ENCODE results near the gene MYRF.

Gene MYRF

GRCh38 chr11:61739413-61739812, 13.0 kb upstream of the MYRF start:
- DNase-seq (ENCODE audit: low read depth), result no peak

DNA sequence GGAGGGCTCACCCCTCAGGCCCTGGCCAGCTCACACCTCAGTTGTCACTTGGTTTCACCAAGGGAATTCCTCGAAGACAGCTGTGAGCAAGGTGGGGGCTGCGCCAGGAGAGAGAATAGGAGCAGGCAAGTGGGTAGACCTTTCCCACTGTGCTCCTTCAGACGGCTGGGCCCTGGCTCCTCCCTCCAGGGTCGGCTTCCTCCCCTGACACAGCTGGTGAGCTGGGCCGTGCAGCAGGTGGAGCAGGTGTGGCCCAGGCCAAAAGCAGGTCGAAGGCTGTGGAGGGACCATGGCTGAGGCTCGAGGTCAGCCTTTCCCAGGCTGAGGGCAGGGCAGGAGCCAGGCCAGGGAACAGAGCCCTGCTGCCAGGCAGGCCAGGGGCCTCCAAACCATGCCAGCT, 12.5 kb upstream of the MYRF start:
- DNase-seq (ENCODE audit: low read depth), result no peak

DNA sequence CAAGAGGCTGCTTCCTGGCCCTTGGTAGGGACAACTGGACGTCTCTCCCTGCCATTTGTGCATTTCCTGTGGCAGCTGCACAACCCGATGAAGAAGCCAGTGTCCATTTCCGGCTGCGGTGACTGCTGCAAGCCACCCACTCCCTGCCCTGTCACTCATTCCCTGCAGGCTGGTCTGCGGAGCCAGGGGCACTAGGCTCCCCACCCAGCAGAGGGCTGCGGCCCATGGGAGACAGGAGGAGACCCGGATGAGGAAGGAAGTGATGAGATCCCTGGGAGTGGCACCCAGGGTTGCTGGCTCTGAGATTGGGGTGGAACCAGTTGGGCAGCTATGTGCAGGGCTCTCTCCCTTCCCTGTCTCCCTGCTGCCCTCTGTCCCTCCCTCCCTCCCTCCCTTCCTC, 10.0 kb upstream of the MYRF start:
- no peak for DNase-seq (ENCODE audit: low read depth)

DNA sequence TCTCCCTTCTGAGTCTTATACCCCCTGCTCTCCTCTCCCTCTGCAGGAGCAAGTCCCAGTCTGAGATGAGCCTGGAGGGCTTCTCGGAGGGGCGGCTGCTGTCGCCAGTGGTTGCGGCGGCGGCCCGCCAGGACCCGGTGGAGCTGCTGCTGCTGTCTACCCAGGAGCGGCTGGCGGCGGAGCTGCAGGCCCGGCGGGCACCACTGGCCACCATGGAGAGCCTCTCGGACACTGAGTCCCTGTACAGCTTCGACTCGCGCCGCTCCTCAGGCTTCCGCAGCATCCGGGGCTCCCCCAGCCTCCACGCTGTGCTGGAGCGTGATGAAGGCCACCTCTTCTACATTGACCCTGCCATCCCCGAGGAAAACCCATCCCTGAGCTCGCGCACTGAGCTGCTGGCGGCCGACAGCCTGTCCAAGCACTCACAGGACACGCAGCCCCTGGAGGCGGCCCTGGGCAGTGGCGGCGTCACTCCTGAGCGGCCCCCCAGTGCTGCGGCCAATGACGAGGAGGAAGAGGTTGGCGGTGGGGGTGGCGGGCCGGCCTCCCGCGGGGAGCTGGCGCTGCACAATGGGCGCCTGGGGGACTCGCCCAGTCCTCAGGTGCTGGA, 8.8 kb upstream of the MYRF start:
- DNase-seq (ENCODE audit: low read depth), result no peak

DNA sequence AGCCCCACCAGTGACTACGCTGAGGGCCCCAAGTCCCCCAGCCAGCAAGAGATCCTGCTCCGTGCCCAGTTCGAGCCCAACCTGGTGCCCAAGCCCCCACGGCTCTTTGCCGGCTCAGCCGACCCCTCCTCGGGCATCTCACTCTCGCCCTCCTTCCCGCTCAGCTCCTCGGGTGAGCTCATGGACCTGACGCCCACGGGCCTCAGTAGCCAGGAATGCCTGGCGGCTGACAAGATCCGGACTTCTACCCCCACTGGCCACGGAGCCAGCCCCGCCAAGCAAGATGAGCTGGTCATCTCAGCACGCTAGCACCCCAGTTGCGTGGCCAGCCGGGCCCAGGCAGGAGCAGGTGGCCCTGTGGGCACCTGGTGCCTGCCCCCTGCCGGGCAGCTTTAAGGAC, 8.3 kb upstream of the MYRF start:
- DNase-seq (ENCODE audit: low read depth), result no peak

- DNase-seq (ENCODE audit: low read depth), result no peak
Observed at GRCh38 chr11:61744609-61745156, 7.8 kb upstream of the MYRF start.

- no peak for DNase-seq (ENCODE audit: low read depth)
Observed at GRCh38 chr11:61745781-61746441, 6.5 kb upstream of the MYRF start.

DNA sequence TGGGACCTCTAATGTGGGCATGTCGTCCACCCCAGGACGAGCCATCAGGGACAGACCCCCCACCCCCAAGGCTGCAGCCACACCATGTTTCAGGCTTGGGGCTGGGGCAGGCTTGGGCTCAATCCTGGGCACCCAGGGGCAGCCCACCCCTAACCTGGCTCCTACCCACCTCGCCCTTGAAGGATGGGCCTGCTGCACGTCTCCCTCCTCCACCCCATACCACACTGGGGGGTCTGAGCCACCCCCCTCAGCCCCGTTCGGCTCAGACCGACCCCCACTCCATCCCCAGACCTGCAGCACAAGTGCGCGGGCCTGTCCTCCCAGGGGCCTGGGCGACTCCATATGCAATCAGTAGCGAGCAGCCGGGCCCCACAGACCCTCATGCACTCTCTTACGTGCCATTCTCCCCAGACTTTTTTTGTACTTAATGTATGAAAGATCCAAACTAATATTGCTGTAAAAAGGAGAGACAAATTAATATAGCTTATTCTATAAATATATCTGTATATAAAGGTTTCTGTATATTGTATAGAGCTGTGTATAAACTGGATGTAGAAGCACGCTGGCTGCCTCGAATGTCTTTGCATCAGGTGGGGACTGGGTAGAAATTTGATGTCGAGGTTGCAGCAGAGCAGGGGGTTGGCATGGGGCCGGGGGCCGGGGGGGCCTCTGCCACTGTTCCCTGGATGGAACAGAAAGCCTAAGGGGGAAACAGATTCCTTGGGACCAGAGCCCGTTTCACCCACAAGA, 5.8 kb upstream of the MYRF start:
- no peak for DNase-seq (ENCODE audit: low read depth)

GRCh38 chr11:61747192-61747966, 5.1 kb upstream of the MYRF start:
- DNase-seq (ENCODE audit: low read depth), result peak; percentile 13

DNA sequence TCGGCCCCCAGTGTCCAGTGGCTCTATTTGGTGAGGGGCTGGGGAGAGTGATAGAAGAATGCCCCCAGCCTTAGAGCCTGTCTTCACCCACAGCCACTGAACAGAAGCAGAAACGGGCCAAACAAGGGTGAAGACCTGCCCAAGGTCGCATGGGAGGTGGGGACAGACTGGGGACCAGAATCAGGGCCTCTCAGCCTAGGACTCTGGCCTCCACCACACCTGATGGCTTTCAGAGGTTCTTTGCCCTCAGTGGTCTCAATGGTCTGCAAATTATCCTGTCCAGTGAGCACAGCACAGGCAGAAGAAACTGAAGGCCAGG, 4.5 kb upstream of the MYRF start:
- no peak for DNase-seq (ENCODE audit: low read depth)

- no peak for DNase-seq (ENCODE audit: low read depth)
Observed at GRCh38 chr11:61749591-61750217, 2.7 kb upstream of the MYRF start.

- no peak for DNase-seq (ENCODE audit: low read depth)
Observed at GRCh38 chr11:61750631-61751273, 1.7 kb upstream of the MYRF start.

- no peak for DNase-seq (ENCODE audit: low read depth)
Observed at GRCh38 chr11:61751384-61751783, 1.1 kb upstream of the MYRF start.

DNA sequence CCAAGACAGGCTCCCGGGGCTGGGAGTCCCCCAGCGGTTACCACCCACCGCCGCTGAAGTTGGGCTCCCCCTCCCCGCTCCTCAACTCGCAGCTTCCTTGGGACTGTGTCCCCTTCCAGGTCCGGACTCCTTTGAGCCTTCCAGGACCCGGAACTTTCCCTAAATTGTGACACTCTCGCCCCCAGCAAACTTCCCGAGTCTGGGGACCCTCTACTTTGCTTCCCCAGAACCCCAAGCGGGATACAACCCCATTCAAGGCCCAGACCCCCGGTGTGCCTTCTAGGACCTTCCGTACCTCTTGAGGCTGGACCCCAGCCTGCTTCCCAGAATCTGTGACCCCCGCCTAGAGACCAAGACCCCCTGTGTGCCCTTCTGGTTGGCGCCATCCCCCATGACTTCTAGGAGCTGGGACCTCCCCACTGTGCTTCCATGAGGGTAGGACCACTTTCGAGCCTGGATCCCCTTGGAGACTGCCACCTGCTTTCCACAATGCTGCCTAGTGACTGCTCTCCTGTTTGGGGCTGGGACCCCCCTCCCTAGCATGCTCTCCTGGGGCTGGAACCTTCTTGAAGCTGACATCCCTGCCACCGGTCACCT, 587 bp downstream of the MYRF start:
- DNase-seq (ENCODE audit: low read depth), result no peak

- no peak for DNase-seq (ENCODE audit: low read depth)
Observed at GRCh38 chr11:61753672-61754071, 1.2 kb downstream of the MYRF start.

DNA sequence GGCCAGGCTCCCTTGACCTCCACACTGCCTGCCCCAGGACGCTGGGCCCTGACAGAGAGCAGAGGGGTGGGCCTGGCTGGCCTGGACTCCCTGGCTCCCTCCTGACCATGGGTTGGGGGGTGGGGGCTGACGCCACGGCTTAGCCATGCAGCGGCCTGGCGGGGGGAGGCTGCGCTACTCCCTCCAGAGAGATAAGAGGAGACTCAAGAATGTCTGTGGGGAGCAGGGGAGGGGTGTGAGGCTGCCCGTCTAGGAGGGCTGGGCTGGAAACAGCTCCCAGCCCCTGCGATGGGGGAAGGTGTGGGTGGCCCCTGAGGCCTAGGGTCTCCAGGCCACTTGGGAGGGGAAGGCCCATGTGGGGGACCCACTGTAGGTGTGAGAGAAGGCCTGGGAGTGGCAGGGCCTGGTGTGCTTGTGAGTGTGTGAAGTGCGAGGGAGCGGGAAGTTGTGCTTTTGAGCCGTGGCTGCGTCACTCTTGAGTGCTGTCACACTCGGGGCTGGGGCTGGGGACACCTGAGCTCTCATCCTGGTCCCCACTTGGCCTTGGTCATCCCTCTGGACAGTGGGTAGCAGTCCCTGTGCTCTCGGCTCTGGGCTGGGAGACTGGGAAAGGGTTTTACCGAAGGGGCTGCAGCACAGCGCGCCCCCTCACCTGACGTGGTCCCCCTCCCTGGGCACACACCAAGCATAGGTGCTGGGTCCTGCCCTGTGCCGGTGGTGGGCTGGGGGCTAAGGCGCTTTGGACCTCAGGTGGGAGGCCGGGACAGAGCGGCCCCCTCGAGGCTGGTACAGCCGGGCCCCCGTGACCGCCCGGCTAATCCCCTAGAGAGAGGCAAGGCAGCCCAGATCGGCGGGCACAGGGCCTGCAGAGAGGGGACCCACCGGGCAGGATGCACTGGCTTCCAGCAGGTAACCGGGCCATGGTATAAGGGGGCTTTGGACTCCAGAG, 2.4 kb downstream of the MYRF start:
- DNase-seq (ENCODE audit: low read depth), result no peak

DNA sequence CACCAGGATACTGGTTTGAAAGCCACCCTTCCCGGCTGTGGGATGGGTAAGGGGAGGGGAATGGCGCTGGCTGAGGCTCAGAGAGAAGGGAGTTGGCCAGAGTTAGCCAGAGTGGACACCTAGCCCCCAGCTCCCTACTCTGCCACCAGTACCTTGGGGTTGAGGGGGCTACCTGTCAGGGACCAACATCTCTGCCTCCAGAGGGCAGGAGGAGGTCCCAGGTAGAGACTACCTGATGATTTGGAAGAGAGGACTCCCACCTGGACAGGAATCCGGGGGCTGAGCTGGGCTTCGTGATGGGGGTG, 3.7 kb downstream of the MYRF start:
- DNase-seq (ENCODE audit: low read depth), result no peak

- peak; percentile 21 for DNase-seq (ENCODE audit: low read depth)
Observed at GRCh38 chr11:61756452-61757212, 4.2 kb downstream of the MYRF start.

GRCh38 chr11:61757213-61757862, 4.9 kb downstream of the MYRF start:
- DNase-seq (ENCODE audit: low read depth), result no peak

Data from activated T-helper 9 cell treated with anti-CD3 and anti-CD28 coated beads, Interleukin-2, amount 50 U/mL, for 16 hours (primary cell).